ENCODE measurements around the gene MAST4.

Gene MAST4

GRCh38 chr5:66595756-66596635 lies at the start of gene MAST4:
Gene MAST4 (plus strand): TSS chr5:66596393. CDS start chr5:66596656, 263 bp downstream.
- DNase-seq, result peak; percentile 69 to 84

- no peak for DNase-seq
Measured at GRCh38 chr5:66546541-66546940, 49.7 kb upstream of the MAST4 start.

- DNase-seq, result no peak
Measured at GRCh38 chr5:66551338-66551737, 44.9 kb upstream of the MAST4 start.

- DNase-seq, result peak; percentile 17 to 38
Measured at GRCh38 chr5:66551945-66552344, 44.2 kb upstream of the MAST4 start.

- no peak for DNase-seq
Measured at GRCh38 chr5:66553368-66553912, 42.8 kb upstream of the MAST4 start.

- peak; percentile 58 to 60 for DNase-seq
Measured at GRCh38 chr5:66553916-66554575, 42.1 kb upstream of the MAST4 start.

GRCh38 chr5:66554884-66555283 lies 41.3 kb upstream of the MAST4 start:
- no peak for DNase-seq

GRCh38 chr5:66558560-66558959 lies 37.6 kb upstream of the MAST4 start:
- peak; percentile 3 to 9 for DNase-seq

GRCh38 chr5:66560371-66560770 lies 35.8 kb upstream of the MAST4 start:
- no peak for DNase-seq

- DNase-seq, result no peak
Measured at GRCh38 chr5:66561256-66561990, 34.8 kb upstream of the MAST4 start.

- no peak for DNase-seq
Measured at GRCh38 chr5:66565878-66566277, 30.3 kb upstream of the MAST4 start.

- no peak for DNase-seq
Measured at GRCh38 chr5:66567474-66567873, 28.7 kb upstream of the MAST4 start.

GRCh38 chr5:66570201-66570600 lies 26.0 kb upstream of the MAST4 start:
- no peak for DNase-seq

- DNase-seq, result no peak
Measured at GRCh38 chr5:66573733-66574132, 22.5 kb upstream of the MAST4 start.

GRCh38 chr5:66582499-66583165 lies 13.6 kb upstream of the MAST4 start:
- peak in 1 of 2 donors; percentile 4 for DNase-seq

GRCh38 chr5:66585291-66585690 lies 10.9 kb upstream of the MAST4 start:
- DNase-seq, result no peak

- no peak for DNase-seq
Measured at GRCh38 chr5:66587771-66588170, 8.4 kb upstream of the MAST4 start.

GRCh38 chr5:66596636-66597182 lies 516 bp downstream of the MAST4 start:
- DNase-seq, result peak in 1 of 2 donors; percentile 19

GRCh38 chr5:66597183-66597757 lies 1.1 kb downstream of the MAST4 start:
- peak in 1 of 2 donors; percentile 5 for DNase-seq

- DNase-seq, result no peak
Measured at GRCh38 chr5:66602621-66603020, 6.4 kb downstream of the MAST4 start.

- no peak for DNase-seq
Measured at GRCh38 chr5:66603164-66603563, 7.0 kb downstream of the MAST4 start.

- no peak for DNase-seq
Measured at GRCh38 chr5:66603881-66604280, 7.7 kb downstream of the MAST4 start.

Data from inflammatory macrophage treated with lipopolysaccharide for 1 hour (primary cell).